Measurements from ENCODE around the gene NPAS3. TPM values are rescaled to one million over a fixed set of nuclear protein-coding genes. Genes with fewer than 3 reads are reported as not detected.
A peak's percentile ranks its signal among the peaks of the same experiment; 100 is the strongest.

The NPAS3 gene
- total RNA-seq, 1 experiment from 2014 or later = 0.36 TPM

DNA sequence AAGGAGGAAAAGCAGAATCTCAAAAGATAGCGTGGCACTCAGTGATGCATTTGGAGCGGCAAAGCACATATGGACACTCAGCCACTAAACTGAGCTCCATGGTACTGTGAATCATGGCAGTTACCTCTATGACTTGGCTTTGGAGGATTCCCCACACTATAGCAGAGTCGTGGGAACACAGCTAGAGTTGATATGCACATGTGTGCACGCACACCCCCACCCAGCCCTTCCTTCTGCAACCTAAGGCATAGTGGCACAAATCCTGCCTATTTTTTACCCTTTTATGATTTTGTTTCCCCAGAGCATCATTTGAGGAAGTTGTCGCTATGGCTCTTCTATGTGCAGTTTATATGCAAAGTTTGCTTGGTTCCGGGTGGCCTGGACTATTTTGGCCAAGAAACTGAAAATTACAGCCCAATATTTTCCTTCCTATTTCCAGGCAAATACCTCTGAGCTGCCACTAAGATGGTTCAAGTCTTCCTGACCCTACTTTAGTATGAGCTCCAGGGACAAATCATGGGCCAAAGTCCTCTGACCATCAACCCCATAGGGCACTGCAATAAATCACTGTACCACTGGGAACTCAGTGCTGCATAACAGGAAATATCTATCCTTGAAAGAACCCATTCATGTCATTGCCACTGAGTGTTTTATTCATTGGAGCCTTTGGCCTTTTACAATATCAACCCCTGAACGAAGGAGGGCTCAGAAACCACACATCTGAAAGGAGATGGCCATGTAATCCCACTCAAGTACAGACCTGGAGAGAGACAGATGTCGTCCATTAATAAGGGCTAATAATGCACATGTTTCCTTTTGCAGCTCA is 834.7 kb downstream of the NPAS3 start:
- no peak overlapping the region for H3K9ac ChIP-seq (ENCODE audit: low read length)
- intact Hi-C loops (cut with micrococcal nuclease) = no loop called here
- no peaks in the 10 kb centered on the region for H3F3A ChIP-seq (ENCODE audit: low read length, unreplicated experiment)
- DNase-seq = no peak
- H3K4me2 ChIP-seq (ENCODE audit: low read length) = no peak overlapping the region
- no peak overlapping the region for H3K4me3 ChIP-seq (ENCODE audit: low read length)
- ATAC-seq = no peak
- no peaks in the 10 kb centered on the region for H3K36me3 ChIP-seq (ENCODE audit: low read depth, low read length)
- H3K79me2 ChIP-seq (ENCODE audit: low read length) = no peaks in the 10 kb centered on the region
- no peaks in the 10 kb centered on the region for H4K20me1 ChIP-seq (ENCODE audit: low read length)
- no peaks in the 10 kb centered on the region for H3K27me3 ChIP-seq (ENCODE audit: low read length)
- TF ChIP-seq EZH2phosphoT487 (IDR thresholded peaks at IDR 0.05; ENCODE audit: borderline replicate concordance, low read length) (no peak), EZH2 (IDR thresholded peaks at IDR 0.05; ENCODE audit: low read length, unreplicated experiment) (no peak)
- TF ChIP-seq, protein P1, sequence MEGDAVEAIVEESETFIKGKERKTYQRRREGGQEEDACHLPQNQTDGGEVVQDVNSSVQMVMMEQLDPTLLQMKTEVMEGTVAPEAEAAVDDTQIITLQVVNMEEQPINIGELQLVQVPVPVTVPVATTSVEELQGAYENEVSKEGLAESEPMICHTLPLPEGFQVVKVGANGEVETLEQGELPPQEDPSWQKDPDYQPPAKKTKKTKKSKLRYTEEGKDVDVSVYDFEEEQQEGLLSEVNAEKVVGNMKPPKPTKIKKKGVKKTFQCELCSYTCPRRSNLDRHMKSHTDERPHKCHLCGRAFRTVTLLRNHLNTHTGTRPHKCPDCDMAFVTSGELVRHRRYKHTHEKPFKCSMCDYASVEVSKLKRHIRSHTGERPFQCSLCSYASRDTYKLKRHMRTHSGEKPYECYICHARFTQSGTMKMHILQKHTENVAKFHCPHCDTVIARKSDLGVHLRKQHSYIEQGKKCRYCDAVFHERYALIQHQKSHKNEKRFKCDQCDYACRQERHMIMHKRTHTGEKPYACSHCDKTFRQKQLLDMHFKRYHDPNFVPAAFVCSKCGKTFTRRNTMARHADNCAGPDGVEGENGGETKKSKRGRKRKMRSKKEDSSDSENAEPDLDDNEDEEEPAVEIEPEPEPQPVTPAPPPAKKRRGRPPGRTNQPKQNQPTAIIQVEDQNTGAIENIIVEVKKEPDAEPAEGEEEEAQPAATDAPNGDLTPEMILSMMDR (conservative IDR thresholded peaks at IDR 0.05; ENCODE audit: low read depth, low read length) = no peak
- ChIA-PET CTCF (no interaction called here), POLR2A (ENCODE audit: unreplicated experiment) (no interaction called here)
- no TSS peak for BruUV-seq (replicated peaks)
- H3K9me2 ChIP-seq (replicated peaks; ENCODE audit: low read length) = no peaks in the 10 kb centered on the region
- no peak overlapping the region for H2AFZ ChIP-seq (ENCODE audit: low read length)
- peaks cover 26% of the 10 kb centered on the region for H3K4me1 ChIP-seq (ENCODE audit: insufficient read depth, low read length)
- H3K9me3 ChIP-seq (ENCODE audit: low read length) = no peaks in the 10 kb centered on the region
- H3K27ac ChIP-seq (ENCODE audit: low read length) = no peak overlapping the region

GRCh38 chr14:33774161-33774560 is 835.5 kb downstream of the NPAS3 start:
- no peak for ATAC-seq
- POLR2A ChIA-PET (ENCODE audit: unreplicated experiment) = no interaction called here
- H4K20me1 ChIP-seq (ENCODE audit: low read length) = no peaks in the 10 kb centered on the region
- H3K79me2 ChIP-seq (ENCODE audit: low read length) = no peaks in the 10 kb centered on the region
- no peak overlapping the region for H3K4me3 ChIP-seq (ENCODE audit: low read length)
- peaks cover 26% of the 10 kb centered on the region for H3K4me1 ChIP-seq (ENCODE audit: insufficient read depth, low read length)
- H3K9me2 ChIP-seq (replicated peaks; ENCODE audit: low read length) = no peaks in the 10 kb centered on the region
- H2AFZ ChIP-seq (ENCODE audit: low read length) = no peak overlapping the region
- no peak for DNase-seq
- intact Hi-C loops (cut with micrococcal nuclease) = no loop called here
- no peaks in the 10 kb centered on the region for H3K36me3 ChIP-seq (ENCODE audit: low read depth, low read length)
- H3K4me2 ChIP-seq (ENCODE audit: low read length) = no peak overlapping the region
- H3K27ac ChIP-seq (ENCODE audit: low read length) = no peak overlapping the region
- no TSS peak for BruUV-seq (replicated peaks)
- TF ChIP-seq EZH2phosphoT487 (IDR thresholded peaks at IDR 0.05; ENCODE audit: borderline replicate concordance, low read length) = no peak
- TF ChIP-seq, protein P1 (conservative IDR thresholded peaks at IDR 0.05; ENCODE audit: low read depth, low read length) = no peak
- no peak for TF ChIP-seq EZH2 (IDR thresholded peaks at IDR 0.05; ENCODE audit: low read length, unreplicated experiment)
- CTCF ChIA-PET = no interaction called here
- no peaks in the 10 kb centered on the region for H3F3A ChIP-seq (ENCODE audit: low read length, unreplicated experiment)
- no peak overlapping the region for H3K9ac ChIP-seq (ENCODE audit: low read length)
- no peaks in the 10 kb centered on the region for H3K27me3 ChIP-seq (ENCODE audit: low read length)
- no peaks in the 10 kb centered on the region for H3K9me3 ChIP-seq (ENCODE audit: low read length)

- ChIA-PET POLR2A (ENCODE audit: unreplicated experiment) (no interaction called here), CTCF (no interaction called here)
- Histone ChIP-seq H4K20me1 (ENCODE audit: low read length) (no peaks in the 10 kb centered on the region), H3K36me3 (ENCODE audit: low read depth, low read length) (no peaks in the 10 kb centered on the region), H3K9ac (ENCODE audit: low read length) (no peak overlapping the region), H3K79me2 (ENCODE audit: low read length) (no peaks in the 10 kb centered on the region), H3K4me2 (ENCODE audit: low read length) (no peak overlapping the region), H2AFZ (ENCODE audit: low read length) (no peak overlapping the region), H3K9me3 (ENCODE audit: low read length) (no peaks in the 10 kb centered on the region), H3K4me1 (ENCODE audit: insufficient read depth, low read length) (peaks cover 26% of the 10 kb centered on the region), H3F3A (ENCODE audit: low read length, unreplicated experiment) (no peaks in the 10 kb centered on the region), H3K27me3 (ENCODE audit: low read length) (no peaks in the 10 kb centered on the region), H3K27ac (ENCODE audit: low read length) (no peak overlapping the region), H3K4me3 (ENCODE audit: low read length) (no peak overlapping the region), H3K9me2 (replicated peaks; ENCODE audit: low read length) (no peaks in the 10 kb centered on the region)
- intact Hi-C loops (cut with micrococcal nuclease) = no loop called here
- BruUV-seq (replicated peaks) = no TSS peak
- DNase-seq (peak; percentile 49), ATAC-seq (peak; percentile 43)
- TF ChIP-seq, protein P1 (conservative IDR thresholded peaks at IDR 0.05; ENCODE audit: low read depth, low read length) = no peak
- TF ChIP-seq EZH2 (IDR thresholded peaks at IDR 0.05; ENCODE audit: low read length, unreplicated experiment) (no peak), EZH2phosphoT487 (IDR thresholded peaks at IDR 0.05; ENCODE audit: borderline replicate concordance, low read length) (no peak)
Observed at GRCh38 chr14:33774723-33775470, 836.2 kb downstream of the NPAS3 start.

Data from PC-3 (cell line).